GM10847 (cell line): ENCODE measurements around the gene STT3B.

Experiments used
- POLR2A ChIP-seq: IDR thresholded peaks from 2 replicates; pipeline ENCODE4 v1.6.1; 2011; ENCODE audit not compliant: insufficient read length; ENCODE audit errors: extremely low read depth

The STT3B gene

DNA sequence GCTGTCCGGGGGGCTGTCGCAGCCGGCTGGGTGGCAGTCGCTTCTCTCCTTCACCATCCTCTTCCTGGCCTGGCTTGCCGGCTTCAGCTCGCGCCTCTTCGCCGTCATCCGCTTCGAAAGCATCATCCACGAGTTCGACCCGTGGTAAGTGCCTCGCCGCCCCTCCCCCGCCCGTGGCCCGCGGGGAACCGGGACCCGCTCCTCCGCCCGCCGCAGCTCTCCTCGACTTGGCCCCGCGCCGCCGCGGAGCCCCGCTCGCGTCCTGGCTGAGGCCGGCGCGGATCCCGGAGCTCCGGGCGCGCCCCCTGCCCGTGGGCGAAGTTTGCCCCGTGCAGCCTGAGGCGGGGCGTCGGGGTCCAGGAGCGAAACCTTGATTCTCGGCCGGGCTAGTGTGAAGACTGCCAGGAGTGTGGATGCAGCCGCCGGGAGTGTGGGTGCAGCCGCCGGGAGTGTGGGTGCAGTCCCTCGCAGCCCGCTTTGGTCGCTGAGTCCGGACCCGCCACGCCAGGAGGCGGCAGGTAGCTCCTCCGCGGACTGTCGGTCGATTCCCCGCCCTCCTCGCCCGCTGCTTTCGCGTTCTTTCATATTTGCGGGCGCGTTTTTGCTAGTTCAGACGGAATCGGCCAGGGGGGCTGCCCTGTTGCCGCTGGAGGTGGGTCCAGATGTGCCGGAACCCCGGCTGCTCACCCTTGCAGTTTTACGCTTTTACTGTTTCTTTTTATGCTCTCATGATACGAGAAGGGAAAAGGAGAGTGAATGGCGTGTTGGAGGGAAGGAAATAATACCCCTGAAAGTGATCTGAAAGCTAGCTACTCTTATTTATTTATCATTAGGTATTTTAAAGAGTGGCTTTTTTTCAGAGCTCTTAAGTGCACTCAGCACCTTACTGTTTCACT lies 692 bp downstream of the STT3B start:
- no peak for TF ChIP-seq POLR2A

DNA sequence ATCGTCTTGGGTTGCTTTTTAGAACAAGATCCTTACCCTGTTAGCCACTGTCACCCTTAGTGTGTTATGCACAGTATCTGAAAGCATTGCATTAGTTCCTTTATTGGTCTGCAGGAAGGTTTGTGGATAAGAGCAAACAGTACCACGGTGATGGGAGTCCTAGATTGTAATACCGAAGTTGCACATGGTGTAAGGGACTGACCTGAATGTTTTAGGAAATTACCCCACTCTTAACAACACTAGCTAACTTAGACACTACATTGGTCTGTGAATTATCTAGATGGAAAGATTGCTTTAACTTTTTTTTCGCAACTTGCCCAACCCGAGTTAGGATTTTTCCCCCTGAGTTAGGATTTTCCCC lies 1.3 kb downstream of the STT3B start:
- no peak for TF ChIP-seq POLR2A

- TF ChIP-seq POLR2A: no peak
Measured at GRCh38 chr3:31536497-31536896, 3.8 kb downstream of the STT3B start.

DNA sequence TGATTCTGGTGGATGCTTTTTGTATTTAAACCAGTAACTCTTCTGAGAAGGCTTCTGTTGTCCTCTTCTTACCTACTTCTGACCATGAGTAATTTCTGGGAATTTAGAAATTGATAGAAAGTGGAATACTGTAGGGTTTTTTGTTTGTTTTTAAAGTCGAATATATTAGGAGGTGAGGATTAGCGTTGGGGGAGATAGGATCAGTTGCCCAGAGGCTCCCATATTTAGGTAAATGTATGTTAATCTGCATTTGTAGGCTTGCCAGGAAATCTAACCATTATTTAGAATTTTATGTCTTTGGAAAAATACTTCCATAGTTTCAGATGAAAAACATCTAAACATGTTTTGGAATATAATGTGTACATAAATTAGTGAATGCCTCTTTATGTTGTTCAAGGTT lies 6.1 kb downstream of the STT3B start:
- TF ChIP-seq POLR2A: no peak

GRCh38 chr3:31539275-31539674 lies 6.5 kb downstream of the STT3B start:
- no peak for TF ChIP-seq POLR2A

DNA sequence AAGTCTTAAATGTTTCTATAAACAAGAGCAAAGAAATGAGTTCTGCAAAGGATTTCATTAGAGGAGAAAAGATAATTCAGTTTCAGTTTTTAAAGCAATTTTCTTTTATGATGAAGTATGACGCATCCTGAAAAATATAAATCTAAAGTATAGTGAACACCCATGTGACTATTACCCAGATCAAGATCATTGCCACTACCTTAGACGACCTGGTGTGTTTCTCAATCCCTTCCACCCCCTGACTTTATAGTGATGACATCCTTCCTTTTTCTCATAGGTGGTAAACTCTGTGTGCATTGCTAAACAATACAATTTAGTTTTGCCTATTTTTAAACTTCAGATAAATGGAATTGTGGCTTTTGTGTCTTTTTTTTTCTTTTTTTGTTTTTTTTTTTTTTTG lies 8.4 kb downstream of the STT3B start:
- TF ChIP-seq POLR2A: no peak

DNA sequence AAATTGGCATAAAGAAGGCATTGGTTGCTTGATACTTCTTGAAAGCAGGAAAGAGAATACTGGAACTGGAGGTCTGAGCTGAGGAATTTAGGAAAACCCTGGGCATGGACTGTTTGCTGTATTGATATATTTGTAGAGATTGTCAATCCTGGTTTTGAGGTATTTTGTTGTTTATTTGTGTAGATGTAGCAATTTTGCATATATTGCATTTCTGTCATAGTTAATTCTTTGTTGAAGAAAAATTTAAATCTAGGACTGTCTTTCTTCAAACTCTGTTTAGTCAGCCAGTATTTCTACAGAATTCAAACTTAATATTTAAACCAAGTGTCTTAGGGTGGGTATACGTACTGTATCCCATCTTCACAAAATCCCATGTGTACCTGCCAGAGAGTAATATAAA lies 9.5 kb downstream of the STT3B start:
- no peak for TF ChIP-seq POLR2A

DNA sequence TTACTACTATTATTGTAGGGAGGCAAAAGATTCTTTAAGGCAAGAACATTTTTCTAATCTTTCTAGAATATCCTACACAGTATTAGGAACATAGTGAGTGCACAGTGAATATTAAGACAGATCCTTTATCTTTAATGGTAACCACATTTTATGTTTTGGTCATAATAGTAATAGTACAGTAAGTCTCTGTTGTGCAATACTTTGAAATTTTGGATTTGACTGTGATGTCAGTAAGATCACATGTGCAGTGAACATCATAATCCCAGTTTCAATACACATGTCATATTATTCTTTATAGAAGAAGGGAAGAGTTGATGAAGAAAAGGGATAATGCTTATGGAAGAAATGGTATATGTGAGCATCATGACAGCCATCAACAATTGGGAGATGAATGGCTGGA lies 10.7 kb downstream of the STT3B start:
- no peak for TF ChIP-seq POLR2A

GRCh38 chr3:31544634-31545033 lies 11.9 kb downstream of the STT3B start:
- no peak for TF ChIP-seq POLR2A

DNA sequence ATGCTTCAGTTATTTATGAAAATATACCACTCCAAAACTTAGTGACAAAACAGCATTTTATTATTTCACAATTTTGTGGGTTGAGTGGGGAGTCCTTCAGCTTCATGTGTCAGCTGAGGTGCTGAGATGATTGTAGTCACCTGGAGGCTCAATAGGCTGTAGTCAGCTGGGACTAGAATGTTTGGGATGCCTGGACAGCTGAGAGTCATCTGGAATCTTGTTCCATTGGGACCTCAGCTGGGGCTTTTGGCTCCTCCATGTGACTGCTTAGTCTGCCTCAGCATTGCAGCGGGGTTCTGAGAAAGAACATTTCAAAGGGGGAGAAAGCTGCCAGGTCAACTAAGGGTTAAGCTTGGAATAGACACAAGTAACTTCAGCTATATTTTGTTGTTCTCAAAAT lies 13.4 kb downstream of the STT3B start:
- no peak for TF ChIP-seq POLR2A

- no peak for TF ChIP-seq POLR2A
Measured at GRCh38 chr3:31546725-31547124, 14.0 kb downstream of the STT3B start.

- TF ChIP-seq POLR2A: no peak
Measured at GRCh38 chr3:31550452-31551251, 17.9 kb downstream of the STT3B start.

DNA sequence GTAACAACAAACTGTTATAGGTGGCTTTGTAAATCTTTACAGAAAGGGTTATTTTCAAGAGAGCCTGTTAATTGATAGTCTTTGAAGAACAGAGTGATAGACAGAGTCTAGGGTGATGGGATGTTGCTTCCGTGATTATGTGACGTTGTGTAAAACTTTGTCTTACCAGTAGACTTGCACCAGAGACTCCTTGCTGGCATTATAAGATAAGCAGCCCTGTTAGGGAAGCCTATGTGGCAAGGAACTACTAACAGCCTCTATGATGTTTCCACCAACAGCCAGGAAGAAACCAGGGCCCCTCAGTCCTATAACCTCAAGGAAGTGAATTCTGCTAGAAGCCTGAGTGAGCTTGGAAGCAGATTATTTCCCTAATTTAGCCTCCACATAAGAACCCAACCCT lies 18.9 kb downstream of the STT3B start:
- TF ChIP-seq POLR2A: no peak

- no peak for TF ChIP-seq POLR2A
Measured at GRCh38 chr3:31552103-31552502, 19.4 kb downstream of the STT3B start.

GRCh38 chr3:31553258-31553657 lies 20.5 kb downstream of the STT3B start:
- no peak for TF ChIP-seq POLR2A

DNA sequence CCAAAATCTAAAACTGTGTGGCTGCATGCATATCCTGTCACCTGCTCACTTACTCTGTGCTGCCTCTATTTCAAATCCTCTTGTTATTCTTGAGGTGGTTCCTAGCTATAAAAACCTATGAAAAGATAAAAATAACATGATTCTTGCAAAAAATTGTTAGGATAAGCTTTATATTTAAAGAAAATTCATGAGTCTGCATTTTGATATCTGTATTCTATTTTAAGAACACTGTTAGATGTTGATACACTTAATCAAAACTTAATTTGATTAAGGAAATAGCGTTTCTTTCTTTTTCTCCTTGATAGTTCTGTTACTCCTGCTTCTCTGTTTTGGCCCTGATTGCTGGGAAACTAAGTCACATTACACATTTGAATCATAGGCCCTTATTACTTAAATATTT lies 22.5 kb downstream of the STT3B start:
- no peak for TF ChIP-seq POLR2A
